ENCODE results near the gene ZNF598. TPM values are rescaled to one million over a fixed set of nuclear protein-coding genes. Genes with fewer than 3 reads are reported as not detected.
A peak's percentile ranks its signal among the peaks of the same experiment; 100 is the strongest.

Gene ZNF598
- total and polyA plus RNA-seq, 2 donors from 2014 or later: 14.3 to 34.9 TPM

DNA sequence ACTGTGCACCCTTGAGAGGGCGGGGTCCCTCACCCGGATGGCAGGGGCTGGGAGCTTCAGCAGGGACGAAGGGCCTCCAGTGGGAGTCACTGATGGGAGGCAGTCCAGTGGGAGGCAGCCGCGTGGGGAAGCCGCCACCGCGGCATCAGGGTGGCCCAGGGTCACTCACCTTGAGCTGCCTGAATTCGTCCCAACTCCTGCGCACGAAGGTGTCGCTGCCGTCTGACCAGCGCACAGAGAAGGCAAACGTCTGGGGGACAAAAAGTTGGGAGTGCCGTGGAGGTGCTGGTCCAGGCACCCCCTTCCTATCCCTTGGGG lies 28.9 kb downstream of the ZNF598 start:
- H3K4me3 ChIP-seq (ENCODE audit: low read length in 3 of 3): no peak overlapping the region
- H3K27me3 ChIP-seq (ENCODE audit: control insufficient read depth, insufficient read depth, low read length): peaks cover 34% of the 10 kb centered on the region
- peaks cover 0 to 13% (median 11%) of the 10 kb centered on the region in 3 donors for H3K36me3 ChIP-seq (ENCODE audit: control insufficient read depth in 2 of 3, insufficient read depth in 3 of 3, low read length in 3 of 3)
- peaks cover 0 to 18% (median 8%) of the 10 kb centered on the region in 3 donors for H3K4me1 ChIP-seq (ENCODE audit: control insufficient read depth in 2 of 3, insufficient read depth in 2 of 3, low read depth in 1 of 3, low read length in 3 of 3)
- no peak overlapping the region for H3K27ac ChIP-seq (ENCODE audit: low read depth in 2 of 2, low read length in 2 of 2)
- H3K9me3 ChIP-seq (ENCODE audit: control insufficient read depth in 2 of 3, insufficient read depth in 1 of 3, low read length in 3 of 3): no peaks in the 10 kb centered on the region
- no peak overlapping the region for H3K9ac ChIP-seq (ENCODE audit: low read length in 3 of 3)
- FAIRE-seq: no peak
- DNase-seq: no peak
- TF ChIP-seq, protein P1, sequence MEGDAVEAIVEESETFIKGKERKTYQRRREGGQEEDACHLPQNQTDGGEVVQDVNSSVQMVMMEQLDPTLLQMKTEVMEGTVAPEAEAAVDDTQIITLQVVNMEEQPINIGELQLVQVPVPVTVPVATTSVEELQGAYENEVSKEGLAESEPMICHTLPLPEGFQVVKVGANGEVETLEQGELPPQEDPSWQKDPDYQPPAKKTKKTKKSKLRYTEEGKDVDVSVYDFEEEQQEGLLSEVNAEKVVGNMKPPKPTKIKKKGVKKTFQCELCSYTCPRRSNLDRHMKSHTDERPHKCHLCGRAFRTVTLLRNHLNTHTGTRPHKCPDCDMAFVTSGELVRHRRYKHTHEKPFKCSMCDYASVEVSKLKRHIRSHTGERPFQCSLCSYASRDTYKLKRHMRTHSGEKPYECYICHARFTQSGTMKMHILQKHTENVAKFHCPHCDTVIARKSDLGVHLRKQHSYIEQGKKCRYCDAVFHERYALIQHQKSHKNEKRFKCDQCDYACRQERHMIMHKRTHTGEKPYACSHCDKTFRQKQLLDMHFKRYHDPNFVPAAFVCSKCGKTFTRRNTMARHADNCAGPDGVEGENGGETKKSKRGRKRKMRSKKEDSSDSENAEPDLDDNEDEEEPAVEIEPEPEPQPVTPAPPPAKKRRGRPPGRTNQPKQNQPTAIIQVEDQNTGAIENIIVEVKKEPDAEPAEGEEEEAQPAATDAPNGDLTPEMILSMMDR (IDR thresholded peaks at IDR 0.05; ENCODE audit: borderline replicate concordance, extremely low read depth, insufficient read depth): no peak
- intact Hi-C loops (cut with DNase I): no loop called here

DNA sequence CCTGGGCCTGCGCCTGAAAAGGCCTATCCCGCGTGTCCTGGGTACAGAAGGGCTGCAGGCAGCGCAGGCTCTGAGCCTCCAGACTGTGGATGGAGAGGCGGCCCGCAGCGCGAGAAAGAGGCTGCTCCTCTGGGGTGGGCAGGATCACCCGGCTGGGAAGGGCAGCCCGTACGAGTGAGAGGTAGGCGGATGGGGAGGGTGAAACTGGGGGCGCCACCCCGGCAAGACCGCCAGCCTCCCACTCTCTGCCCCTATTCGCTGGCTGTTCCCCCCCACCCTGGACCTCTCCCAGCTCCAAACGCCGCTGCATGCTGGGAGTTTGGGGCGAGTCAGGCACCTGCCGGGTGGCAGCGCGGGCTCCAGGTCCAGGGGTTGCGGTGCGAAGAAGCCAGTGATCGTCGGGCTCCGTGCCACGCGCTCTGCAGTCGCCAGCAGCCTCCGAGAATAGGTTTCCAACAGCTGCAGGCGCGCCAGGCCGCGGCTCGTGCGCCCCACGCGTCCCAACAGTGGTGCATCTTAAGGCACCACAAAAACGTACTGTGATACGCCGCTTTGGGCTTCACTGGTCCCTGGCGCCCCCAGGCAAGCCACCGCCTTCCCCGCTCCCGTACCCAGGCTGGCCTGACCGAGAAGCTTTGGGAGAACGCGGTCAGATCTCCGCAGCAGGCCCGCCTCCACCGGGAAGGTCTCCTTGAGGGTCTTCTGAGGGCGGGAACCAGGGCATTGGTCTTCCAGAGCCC lies 29.4 kb downstream of the ZNF598 start:
- H3K9ac ChIP-seq (ENCODE audit: low read length in 3 of 3): no peak overlapping the region
- TF ChIP-seq, protein P1 (IDR thresholded peaks at IDR 0.05; ENCODE audit: borderline replicate concordance, extremely low read depth, insufficient read depth): no peak
- intact Hi-C loops (cut with DNase I): no loop called here
- no peaks in the 10 kb centered on the region for H3K9me3 ChIP-seq (ENCODE audit: control insufficient read depth in 2 of 3, insufficient read depth in 1 of 3, low read length in 3 of 3)
- H3K27ac ChIP-seq (ENCODE audit: low read depth in 2 of 2, low read length in 2 of 2): no peak overlapping the region
- peak in 1 of 5 donors; percentile 18 for DNase-seq
- H3K36me3 ChIP-seq (ENCODE audit: control insufficient read depth in 2 of 3, insufficient read depth in 3 of 3, low read length in 3 of 3): peaks cover 0 to 14% (median 10%) of the 10 kb centered on the region in 3 donors
- FAIRE-seq: no peak
- H3K4me1 ChIP-seq (ENCODE audit: control insufficient read depth in 2 of 3, insufficient read depth in 2 of 3, low read depth in 1 of 3, low read length in 3 of 3): peaks cover 0 to 15% (median 5%) of the 10 kb centered on the region in 3 donors
- H3K4me3 ChIP-seq (ENCODE audit: low read length in 3 of 3): no peak overlapping the region
- H3K27me3 ChIP-seq (ENCODE audit: control insufficient read depth, insufficient read depth, low read length): peaks cover 34% of the 10 kb centered on the region

DNA sequence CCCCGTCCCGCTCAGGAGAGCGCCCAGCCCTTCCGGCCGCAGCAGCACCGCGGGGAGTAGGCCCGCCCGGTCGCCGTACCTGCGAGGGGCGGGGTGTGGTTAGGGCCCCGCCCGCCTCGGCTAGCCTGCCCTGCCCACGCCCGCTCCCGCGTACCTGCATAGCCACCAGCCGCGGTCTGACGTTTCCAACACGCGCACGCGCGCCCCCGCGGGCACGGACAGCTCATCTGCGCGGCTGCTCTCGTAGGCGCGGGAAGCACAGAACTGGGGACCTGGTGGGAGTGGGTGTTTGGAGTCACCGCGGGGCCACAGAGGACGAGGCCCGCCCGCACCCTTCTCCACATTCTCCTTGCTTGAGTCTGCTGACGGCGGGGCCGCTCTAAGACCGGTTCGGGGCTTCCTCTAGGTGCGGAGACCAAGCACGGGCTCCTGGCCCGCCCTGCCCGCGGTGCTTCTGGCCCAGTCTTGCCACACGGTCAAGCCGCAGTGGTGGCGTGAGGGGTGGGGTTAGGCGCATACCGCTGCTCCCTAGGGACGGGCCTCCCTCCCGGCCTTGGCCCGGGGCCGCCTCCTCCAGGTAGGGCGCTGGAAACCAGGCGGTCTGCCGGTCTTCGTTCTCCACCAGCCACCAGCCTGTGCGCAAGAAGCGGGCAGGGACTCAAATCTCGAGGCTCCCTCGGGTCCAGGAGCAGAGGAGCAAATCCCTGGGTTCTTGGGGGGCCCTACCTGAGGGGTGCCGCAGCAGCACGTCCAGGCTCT lies 30.2 kb downstream of the ZNF598 start:
- Histone ChIP-seq H3K4me1 (ENCODE audit: control insufficient read depth in 2 of 3, insufficient read depth in 2 of 3, low read depth in 1 of 3, low read length in 3 of 3) (peaks cover 0 to 10% (median 0%) of the 10 kb centered on the region in 3 donors), H3K36me3 (ENCODE audit: control insufficient read depth in 2 of 3, insufficient read depth in 3 of 3, low read length in 3 of 3) (peaks cover 0 to 20% (median 13%) of the 10 kb centered on the region in 3 donors), H3K27me3 (ENCODE audit: control insufficient read depth, insufficient read depth, low read length) (peaks cover 34% of the 10 kb centered on the region), H3K9me3 (ENCODE audit: control insufficient read depth in 2 of 3, insufficient read depth in 1 of 3, low read length in 3 of 3) (no peaks in the 10 kb centered on the region), H3K9ac (ENCODE audit: low read length in 3 of 3) (no peak overlapping the region), H3K4me3 (ENCODE audit: low read length in 3 of 3) (no peak overlapping the region), H3K27ac (ENCODE audit: low read depth in 2 of 2, low read length in 2 of 2) (no peak overlapping the region)
- no peak for FAIRE-seq
- intact Hi-C loops (cut with DNase I): no loop called here
- TF ChIP-seq, protein P1 (IDR thresholded peaks at IDR 0.05; ENCODE audit: borderline replicate concordance, extremely low read depth, insufficient read depth): no peak
- peak in 3 of 5 donors; percentile 25 to 86 (median 26) for DNase-seq

Measured in kidney (tissue), 14 donors.